Measurements from ENCODE around the gene PLTP. TPM values are rescaled to one million over a fixed set of nuclear protein-coding genes. Genes with fewer than 3 reads are reported as not detected.

Gene PLTP
- total and polyA plus RNA-seq, 2 of the 13 experiments (the other 11 are each of a cell fraction or from before 2014, with no cell fraction given), result 16.9 to 28.6 TPM

DNA sequence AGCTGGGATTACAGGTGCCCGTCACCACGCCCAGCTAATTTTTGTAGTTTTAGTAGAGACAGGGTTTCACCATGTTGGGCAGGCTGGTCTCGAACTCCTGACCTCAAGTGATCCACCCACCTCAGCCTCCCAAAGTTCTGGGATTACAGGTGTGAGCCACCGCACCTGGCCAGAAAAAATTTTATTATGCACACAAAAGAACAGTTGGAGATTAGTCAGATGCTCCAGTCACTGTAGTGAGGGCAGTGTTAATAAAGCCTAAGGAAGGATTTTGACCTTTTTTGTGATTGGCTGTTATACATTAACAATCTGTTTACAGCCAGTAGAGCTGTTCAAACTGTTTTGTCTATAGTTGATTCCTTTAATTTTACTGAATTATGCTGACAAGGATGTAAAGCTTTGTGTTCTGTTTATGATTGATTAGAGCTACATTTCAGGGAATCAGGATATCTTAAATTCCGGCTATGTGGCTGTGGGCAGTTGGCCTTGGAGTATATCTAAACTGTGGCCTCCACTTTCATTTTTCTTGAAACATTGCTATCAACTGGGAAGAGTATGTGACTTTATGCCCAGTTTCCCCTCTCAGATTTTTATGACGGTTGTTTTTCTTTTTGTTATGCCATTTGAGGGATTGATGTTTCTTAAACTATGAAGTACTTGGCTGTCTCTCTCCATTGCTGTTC is 44.7 kb downstream of the PLTP start (continued):
- TF ChIP-seq SALL1 (CRISPR knock-in tag; IDR thresholded peaks at IDR 0.05), result peak; percentile 41; the same call in 1 of the 2 replicates
- TF ChIP-seq CCAR2 (optimal IDR thresholded peaks at IDR 0.05; ENCODE audit: low read depth, low read length), result no peak
- no peak for TF ChIP-seq PHF20 (CRISPR knock-in tag; IDR thresholded peaks at IDR 0.05)
- no peak for TF ChIP-seq ARID2 (CRISPR knock-in tag; IDR thresholded peaks at IDR 0.05; ENCODE audit: borderline replicate concordance)
- TF ChIP-seq SOX6 (IDR thresholded peaks at IDR 0.05), result no peak
- TF ChIP-seq SOX6 (CRISPR knock-in tag; IDR thresholded peaks at IDR 0.05), result peak; percentile 58; the same call in 1 of the 2 replicates
- peak; percentile 75 to 78 for TF ChIP-seq MAFK (conservative IDR thresholded peaks at IDR 0.05 in 1 of 2, IDR thresholded peaks at IDR 0.05 in 1 of 2; ENCODE audit: low read length in 2 of 2)
- TF ChIP-seq ZNF530 (CRISPR knock-in tag; IDR thresholded peaks at IDR 0.05; ENCODE audit: low read depth), result no peak
- no peak for TF ChIP-seq MTA3 (CRISPR knock-in tag; IDR thresholded peaks at IDR 0.05)
- TF ChIP-seq HOXA3 (CRISPR knock-in tag; IDR thresholded peaks at IDR 0.05), result 0 out of 2 replicates have a peak, but pooled peaks have one; percentile 15
- TF ChIP-seq ZC3H4 (CRISPR knock-in tag; IDR thresholded peaks at IDR 0.05; ENCODE audit: borderline replicate concordance), result no peak
- TF ChIP-seq ZBTB42 (CRISPR knock-in tag; IDR thresholded peaks at IDR 0.05), result no peak
- no peak for TF ChIP-seq NRL (CRISPR knock-in tag; IDR thresholded peaks at IDR 0.05; ENCODE audit: borderline replicate concordance)
- no peak for TF ChIP-seq SRSF1 (optimal IDR thresholded peaks at IDR 0.05; ENCODE audit: low read depth, low read length)
- 0 out of 2 replicates have a peak, but pooled peaks have one; percentile 29 for TF ChIP-seq YEATS4 (CRISPR knock-in tag; IDR thresholded peaks at IDR 0.05; ENCODE audit: borderline replicate concordance)
- TF ChIP-seq, protein P1, sequence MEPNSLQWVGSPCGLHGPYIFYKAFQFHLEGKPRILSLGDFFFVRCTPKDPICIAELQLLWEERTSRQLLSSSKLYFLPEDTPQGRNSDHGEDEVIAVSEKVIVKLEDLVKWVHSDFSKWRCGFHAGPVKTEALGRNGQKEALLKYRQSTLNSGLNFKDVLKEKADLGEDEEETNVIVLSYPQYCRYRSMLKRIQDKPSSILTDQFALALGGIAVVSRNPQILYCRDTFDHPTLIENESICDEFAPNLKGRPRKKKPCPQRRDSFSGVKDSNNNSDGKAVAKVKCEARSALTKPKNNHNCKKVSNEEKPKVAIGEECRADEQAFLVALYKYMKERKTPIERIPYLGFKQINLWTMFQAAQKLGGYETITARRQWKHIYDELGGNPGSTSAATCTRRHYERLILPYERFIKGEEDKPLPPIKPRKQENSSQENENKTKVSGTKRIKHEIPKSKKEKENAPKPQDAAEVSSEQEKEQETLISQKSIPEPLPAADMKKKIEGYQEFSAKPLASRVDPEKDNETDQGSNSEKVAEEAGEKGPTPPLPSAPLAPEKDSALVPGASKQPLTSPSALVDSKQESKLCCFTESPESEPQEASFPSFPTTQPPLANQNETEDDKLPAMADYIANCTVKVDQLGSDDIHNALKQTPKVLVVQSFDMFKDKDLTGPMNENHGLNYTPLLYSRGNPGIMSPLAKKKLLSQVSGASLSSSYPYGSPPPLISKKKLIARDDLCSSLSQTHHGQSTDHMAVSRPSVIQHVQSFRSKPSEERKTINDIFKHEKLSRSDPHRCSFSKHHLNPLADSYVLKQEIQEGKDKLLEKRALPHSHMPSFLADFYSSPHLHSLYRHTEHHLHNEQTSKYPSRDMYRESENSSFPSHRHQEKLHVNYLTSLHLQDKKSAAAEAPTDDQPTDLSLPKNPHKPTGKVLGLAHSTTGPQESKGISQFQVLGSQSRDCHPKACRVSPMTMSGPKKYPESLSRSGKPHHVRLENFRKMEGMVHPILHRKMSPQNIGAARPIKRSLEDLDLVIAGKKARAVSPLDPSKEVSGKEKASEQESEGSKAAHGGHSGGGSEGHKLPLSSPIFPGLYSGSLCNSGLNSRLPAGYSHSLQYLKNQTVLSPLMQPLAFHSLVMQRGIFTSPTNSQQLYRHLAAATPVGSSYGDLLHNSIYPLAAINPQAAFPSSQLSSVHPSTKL (CRISPR knock-in tag; IDR thresholded peaks at IDR 0.05), result no peak
- TF ChIP-seq AHR (CRISPR knock-in tag; IDR thresholded peaks at IDR 0.05), result no peak
- TF ChIP-seq DPF2 (CRISPR knock-in tag; IDR thresholded peaks at IDR 0.05; ENCODE audit: borderline replicate concordance, low read depth), result no peak
- TF ChIP-seq NFYC (CRISPR knock-in tag; IDR thresholded peaks at IDR 0.05), result 0 out of 2 replicates have a peak, but pooled peaks have one; percentile 7

All from HepG2 (cell line).